Lower leg skin (tissue), 4 donors: ENCODE results near the gene BHLHE40. TPM values are rescaled to one million over a fixed set of nuclear protein-coding genes. Genes with fewer than 3 reads are reported as not detected.

Experiments used
- DNase-seq, 2 donors: peaks; one replicate each; pipeline ENCODE4 v3.0.0-alpha.2; 2019; ENCODE audit warnings: low spot score in 2 of 2
- H3K4me3 ChIP-seq: fragments of 200-600 bp; sonication (generic); 2 replicates; pipeline ENCODE4 v1.5.1; 2017; ENCODE audit warnings: mild to moderate bottlenecking, low read depth; ENCODE audit not compliant: poor library complexity, severe bottlenecking
- CTCF ChIP-seq, 3 donors: fragments of 450-650 bp; IDR thresholded peaks; one replicate each; pipeline ENCODE4 v1.5.1; 2016; ENCODE audit warnings: antibody characterized with exemption in 3 of 3, mild to moderate bottlenecking in 3 of 3, moderate library complexity in 2 of 3
- POLR2A ChIP-seq, 2 donors: fragments of 450-650 bp; IDR thresholded peaks; one replicate each; pipeline ENCODE4 v1.6.1; 2016 to 2017; ENCODE audit warnings: antibody characterized with exemption in 2 of 2, mild to moderate bottlenecking in 1 of 2, moderate library complexity in 1 of 2
- WGBS, 2 donors: methylation state at CpG; one replicate each; pipeline ENCODE4 v1.1.5; 2018; 5-methylcytosine and 5-hydroxymethylcytosine counted together
- intact Hi-C: fragments of 100-400 bp; cut with DNase I; formaldehyde crosslinking; loops from one replicate; pipeline ENCODE4 v1.15.0; 2023; ENCODE audit warnings: low total_unique reads
- total RNA-seq, 4 donors: library from RNA; depleted of rRNA; stranded (reverse); fragments of >200 nt; gene quantifications; one replicate each; pipeline ENCODE4 v1.1.0, GENCODE V29; 2016

BHLHE40 gene
- total RNA-seq, 4 donors from 2014 or later = 69.9 to 178 (median 143) TPM

- intact Hi-C loops = no loop called here
Measured at GRCh38 chr3:4938281-4938982, 40.8 kb upstream of the BHLHE40 start.

GRCh38 chr3:4939276-4939675 is 40.0 kb upstream of the BHLHE40 start:
- no peak for DNase-seq
- TF ChIP-seq POLR2A (IDR thresholded peaks at IDR 0.05) = no peak
- no peak for TF ChIP-seq CTCF (IDR thresholded peaks at IDR 0.05)
- WGBS, 2 donors = 77 to 83% methylated on average over 3 of the region's 3 CpGs
- no peak overlapping the region for H3K4me3 ChIP-seq
- intact Hi-C loops = no loop called here

More at GRCh38 chr3:4938281-4938982, 40.8 kb upstream of the BHLHE40 start:
- 78 to 96% methylated on average over 3 of the region's 3 CpGs for WGBS, 2 donors
- no peak overlapping the region for H3K4me3 ChIP-seq
- DNase-seq = no peak
- TF ChIP-seq POLR2A (IDR thresholded peaks at IDR 0.05) (no peak), CTCF (IDR thresholded peaks at IDR 0.05) (no peak)

GRCh38 chr3:4940985-4941384 is 38.3 kb upstream of the BHLHE40 start:
- H3K4me3 ChIP-seq = no peak overlapping the region
- DNase-seq = no peak
- intact Hi-C loops = no loop called here
- 90 to 93% methylated on average over 4 of the region's 4 CpGs for WGBS, 2 donors
- TF ChIP-seq CTCF (IDR thresholded peaks at IDR 0.05) (no peak), POLR2A (IDR thresholded peaks at IDR 0.05) (no peak)

- WGBS, 2 donors = 96 to 100% methylated on average over 1 of the region's 1 CpG
- intact Hi-C loops = no loop called here
- no peak overlapping the region for H3K4me3 ChIP-seq
- no peak for TF ChIP-seq CTCF (IDR thresholded peaks at IDR 0.05)
- DNase-seq = no peak
Measured at GRCh38 chr3:4943549-4943948, 35.7 kb upstream of the BHLHE40 start.

GRCh38 chr3:4945324-4945723 is 33.9 kb upstream of the BHLHE40 start:
- TF ChIP-seq POLR2A (IDR thresholded peaks at IDR 0.05) = no peak
- no peak for TF ChIP-seq CTCF (IDR thresholded peaks at IDR 0.05)
- intact Hi-C loops = no loop called here
- DNase-seq = no peak
- 92 to 96% methylated on average over 10 of the region's 10 CpGs for WGBS, 2 donors
- no peak overlapping the region for H3K4me3 ChIP-seq

GRCh38 chr3:4947028-4947427 is 32.2 kb upstream of the BHLHE40 start:
- WGBS, 2 donors = 90 to 91% methylated on average over 5 of the region's 5 CpGs
- intact Hi-C loops = no loop called here
- DNase-seq = no peak

More at GRCh38 chr3:4947028-4947427, 32.2 kb upstream of the BHLHE40 start:
- TF ChIP-seq POLR2A (IDR thresholded peaks at IDR 0.05) (no peak), CTCF (IDR thresholded peaks at IDR 0.05) (no peak)
- H3K4me3 ChIP-seq = no peak overlapping the region
